Activated CD8-positive, alpha-beta memory T cell treated with anti-CD3 and anti-CD28 coated beads for 36 hours (primary cell): Measurements from ENCODE around the gene GIMAP8. TPM values are rescaled to one million over a fixed set of nuclear protein-coding genes. Genes with fewer than 3 reads are reported as not detected.
"Not testable (repeated sequence)": the region's sequence is repeated elsewhere in the genome, so short reads cannot be mapped to it uniquely, and the experiment has no call there.

Experiments
- CTCF ChIA-PET: fragments of 350-600 bp; sonication (Branson Sonifier 250); formaldehyde crosslinking; loops from one replicate; lab custom pipeline; 2021; ENCODE audit warnings: antibody characterized with exemption; lab: Charles Lee
- POLR2A ChIA-PET: fragments of 350-600 bp; sonication (Branson Sonifier 250); formaldehyde crosslinking; loops from one replicate; lab custom pipeline; 2021; ENCODE audit warnings: antibody characterized with exemption; lab: Charles Lee
- total RNA-seq, 2 experiments: library from RNA; stranded (reverse); gene quantifications; one replicate each; pipeline ENCODE4 v1.2.3, GENCODE V29; 2021

GIMAP8 gene
- total RNA-seq, 2 experiments from 2014 or later, result 6.6 to 7.5 TPM

- CTCF ChIA-PET, result interaction anchor here (1.0 to 2.9 kb wide), 9 partner anchors 54 to 304 kb away, joined by 3 to 25 read pairs (median 7); partner anchors contain the start of genes GIMAP1, GIMAP2 and GIMAP7
- POLR2A ChIA-PET, result interaction anchor here (0.7 to 4.0 kb wide), 14 partner anchors 9 to 304 kb away, joined by 3 to 18 read pairs (median 6); partner anchors contain the start of genes GIMAP4 and GIMAP7
Observed at GRCh38 chr7:150451097-150451793, 815 bp downstream of the GIMAP8 start.

DNA sequence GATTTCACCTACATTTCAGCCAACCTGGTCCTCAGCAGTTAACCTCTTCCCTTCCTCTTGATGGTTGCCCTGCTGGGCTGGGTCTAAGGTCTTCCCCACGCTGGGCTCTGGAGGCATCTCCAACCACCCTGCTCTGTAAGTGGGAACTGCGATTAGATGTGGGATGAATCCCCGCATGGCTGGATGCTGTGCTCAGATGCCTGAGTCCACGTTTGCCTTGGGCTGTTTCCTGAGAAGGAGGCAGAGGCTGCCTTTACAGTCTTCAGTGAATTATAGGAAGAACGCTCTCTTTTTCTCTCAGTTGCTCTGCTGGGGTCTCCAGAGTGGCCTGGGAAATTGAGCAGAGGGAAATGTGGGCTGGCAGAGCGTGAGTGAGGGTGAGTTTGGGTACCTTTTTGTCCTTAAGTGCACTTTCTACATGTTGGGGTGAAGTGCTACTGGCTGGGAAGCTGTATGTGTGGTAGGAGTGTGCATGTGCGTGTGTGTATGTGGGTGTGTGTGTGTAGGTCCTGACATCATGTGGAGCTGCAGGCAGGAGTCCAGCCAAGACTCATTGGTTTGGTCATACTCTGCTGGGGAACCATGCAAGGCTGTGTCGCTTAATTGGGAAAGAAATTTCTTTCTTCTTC lies 1.5 kb downstream of the GIMAP8 start:
- POLR2A ChIA-PET, result interaction anchor here (1.0 to 4.0 kb wide), 12 partner anchors 9 to 287 kb away, joined by 3 to 18 read pairs (median 6); partner anchors contain the start of genes GIMAP4 and GIMAP7
- CTCF ChIA-PET, result interaction anchor here (0.6 to 2.9 kb wide), 6 partner anchors 53 to 303 kb away, joined by 3 to 25 read pairs (median 6); partner anchors contain the start of genes GIMAP1 and GIMAP7

DNA sequence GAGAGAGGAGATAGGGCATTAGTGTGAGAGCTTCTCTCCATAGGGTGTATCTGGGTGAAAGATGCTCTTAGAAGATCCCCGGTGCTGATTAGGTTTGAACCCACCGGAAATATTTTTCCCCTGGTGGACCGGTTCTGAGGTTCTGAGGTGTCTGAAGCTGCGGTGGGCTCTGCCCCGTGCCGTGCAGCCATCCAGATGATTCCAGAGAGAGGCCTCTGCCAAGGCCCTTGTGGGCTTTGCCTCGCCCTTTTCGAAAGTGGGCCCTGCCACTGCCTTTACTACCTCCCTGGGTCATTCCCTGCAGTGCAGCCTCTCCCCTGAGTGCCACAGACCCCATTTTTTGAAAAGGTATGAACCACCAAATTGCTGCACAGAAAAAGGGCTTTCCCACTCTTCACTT lies 2.8 kb downstream of the GIMAP8 start:
- POLR2A ChIA-PET, result interaction anchor here (1.0 to 3.0 kb wide), 3 partner anchors 28 to 285 kb away, joined by 3 to 15 read pairs (median 9); no protein-coding TSS in a partner anchor

DNA sequence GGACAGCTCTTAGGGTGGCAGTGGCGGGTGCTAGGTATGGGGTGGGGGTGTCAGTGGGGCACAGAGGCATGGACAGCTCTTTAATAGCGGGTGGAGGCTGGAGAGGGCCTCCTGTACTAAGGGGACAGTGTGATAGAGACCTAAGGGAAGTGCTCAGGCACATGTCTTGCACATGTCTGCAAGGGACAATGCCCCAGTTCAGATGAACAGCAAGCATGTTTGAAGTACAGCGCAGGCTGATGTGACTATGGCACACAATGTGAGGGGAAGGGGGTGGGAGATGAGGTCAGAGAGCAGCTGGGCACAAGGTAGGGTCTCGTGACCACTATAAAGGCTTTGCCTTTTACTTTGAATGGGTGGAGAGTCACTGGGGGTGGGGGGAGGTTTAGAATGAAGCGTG lies 3.5 kb downstream of the GIMAP8 start:
- POLR2A ChIA-PET, result no interaction called here
- CTCF ChIA-PET, result interaction anchor here (1.1 kb wide), 1 partner anchor 64 kb away, joined by 3 read pairs; no protein-coding TSS in a partner anchor

More for the DNA sequence above, 2.8 kb downstream of the GIMAP8 start:
- CTCF ChIA-PET, result interaction anchor here (1.1 to 2.9 kb wide), 2 partner anchors 62 to 65 kb away, joined by 3 to 25 read pairs; partner anchors contain the start of gene GIMAP7

DNA sequence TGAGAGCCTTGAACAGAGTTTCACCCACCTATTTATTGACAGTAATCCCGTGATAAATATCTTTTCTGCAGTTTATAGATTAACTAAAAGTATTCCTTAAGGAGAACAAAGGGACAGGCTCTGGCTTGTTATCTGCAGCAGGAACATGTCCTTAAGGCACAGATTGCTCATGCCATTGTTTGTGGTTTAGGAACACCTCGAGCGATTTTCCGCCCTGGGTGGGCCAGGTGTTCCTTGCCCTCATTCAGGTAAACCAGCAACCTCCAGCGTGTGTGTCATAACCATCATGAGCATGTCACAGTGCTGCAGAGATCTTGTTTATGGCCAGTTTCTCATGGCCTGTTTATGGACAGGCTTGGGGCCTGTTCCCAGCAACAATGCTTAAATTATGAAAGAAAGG lies 6.6 kb downstream of the GIMAP8 start:
- CTCF ChIA-PET, POLR2A ChIA-PET: not testable (repeated sequence)

- POLR2A ChIA-PET, result no interaction called here
- CTCF ChIA-PET, result no interaction called here
Observed at GRCh38 chr7:150458235-150458634, 7.8 kb downstream of the GIMAP8 start.

- CTCF ChIA-PET, result no interaction called here
- POLR2A ChIA-PET, result no interaction called here
Observed at GRCh38 chr7:150458756-150459155, 8.3 kb downstream of the GIMAP8 start.

GRCh38 chr7:150461520-150461919 lies 11.1 kb downstream of the GIMAP8 start:
- POLR2A ChIA-PET, result no interaction called here
- CTCF ChIA-PET, result no interaction called here

- CTCF ChIA-PET, result no interaction called here
- POLR2A ChIA-PET, result no interaction called here
Observed at GRCh38 chr7:150462413-150462812, 12.0 kb downstream of the GIMAP8 start.

DNA sequence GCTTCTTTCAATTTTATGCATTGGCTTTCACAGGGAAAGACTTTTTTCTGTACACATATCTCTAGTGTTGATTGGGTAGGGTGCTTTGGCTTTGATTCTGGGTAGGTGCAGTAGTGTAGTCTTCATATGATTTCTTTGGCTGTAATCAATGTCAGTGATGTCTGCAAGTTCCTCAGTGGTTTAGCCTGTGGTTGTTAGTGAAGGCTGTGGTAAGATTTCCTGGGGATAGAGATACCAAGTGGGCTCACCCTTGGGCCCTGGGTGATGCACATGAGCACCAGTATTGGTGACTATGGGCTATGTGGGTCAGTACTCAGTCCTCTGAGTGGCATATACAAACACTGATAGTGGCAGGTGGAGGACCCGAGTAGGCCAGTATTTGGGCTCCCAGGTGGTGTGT lies 13.0 kb downstream of the GIMAP8 start:
- POLR2A ChIA-PET, result no interaction called here
- CTCF ChIA-PET, result no interaction called here

- ChIA-PET CTCF (interaction anchor here (0.7 to 1.6 kb wide), 2 partner anchors 14 to 16 kb away, joined by 3 to 4 read pairs; no protein-coding TSS in a partner anchor), POLR2A (no interaction called here)
Observed at GRCh38 chr7:150464962-150465361, 14.5 kb downstream of the GIMAP8 start.

GRCh38 chr7:150465414-150465813 lies 15.0 kb downstream of the GIMAP8 start:
- CTCF ChIA-PET, result interaction anchor here (0.7 to 1.6 kb wide), 2 partner anchors 14 to 17 kb away, joined by 3 to 4 read pairs; no protein-coding TSS in a partner anchor
- POLR2A ChIA-PET, result no interaction called here

DNA sequence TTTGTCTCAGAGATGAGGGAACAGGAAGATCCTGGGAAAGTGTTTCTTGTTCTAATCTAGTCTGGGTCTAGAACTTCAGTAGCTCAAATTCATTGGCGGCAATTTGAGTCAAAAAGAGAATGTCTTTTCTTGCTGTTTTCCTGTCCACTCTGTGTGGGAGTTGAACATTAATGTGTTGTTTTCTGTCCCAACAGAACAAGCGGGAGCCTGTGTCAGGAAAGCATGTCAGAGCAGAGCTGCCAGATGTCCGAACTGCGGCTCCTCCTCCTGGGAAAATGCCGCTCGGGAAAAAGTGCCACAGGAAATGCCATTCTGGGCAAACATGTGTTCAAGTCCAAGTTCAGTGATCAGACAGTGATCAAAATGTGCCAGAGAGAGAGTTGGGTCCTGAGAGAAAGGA lies 16.0 kb downstream of the GIMAP8 start:
- POLR2A ChIA-PET, result no interaction called here

DNA sequence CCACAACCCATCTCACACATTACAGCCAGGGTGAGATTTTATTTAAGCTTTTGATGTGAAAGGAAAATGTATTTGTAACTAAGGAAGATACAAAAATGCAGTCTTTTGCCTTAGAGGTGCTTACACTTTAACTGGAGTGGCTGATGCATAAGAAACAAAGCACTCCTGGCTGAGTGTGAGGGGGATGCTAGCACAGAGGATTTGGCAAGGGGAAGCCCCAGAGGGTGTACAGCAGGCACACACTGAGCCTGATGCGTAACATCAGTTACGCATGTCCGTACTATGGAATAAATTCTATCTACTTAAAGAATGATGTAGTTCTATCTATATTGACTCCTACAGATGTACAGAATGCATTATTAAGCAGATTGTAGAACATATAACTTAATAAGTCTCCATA lies 17.8 kb downstream of the GIMAP8 start:
- ChIA-PET POLR2A (no interaction called here), CTCF (no interaction called here)

More for the DNA sequence above, 16.0 kb downstream of the GIMAP8 start:
- CTCF ChIA-PET, result interaction anchor here (0.7 kb wide), 1 partner anchor 10 kb away, joined by 3 read pairs; no protein-coding TSS in a partner anchor

- ChIA-PET CTCF (interaction anchor here (1.5 kb wide), 1 partner anchor 97 kb away, joined by 4 read pairs; no protein-coding TSS in a partner anchor), POLR2A (no interaction called here)
Observed at GRCh38 chr7:150471886-150472285, 21.5 kb downstream of the GIMAP8 start.

- CTCF ChIA-PET, result no interaction called here
- POLR2A ChIA-PET, result no interaction called here
Observed at GRCh38 chr7:150473902-150474301, 23.5 kb downstream of the GIMAP8 start.

GRCh38 chr7:150476285-150476684 lies 25.9 kb downstream of the GIMAP8 start:
- ChIA-PET CTCF (interaction anchor here (0.9 to 1.2 kb wide), 2 partner anchors 10 to 39 kb away, joined by 3 read pairs; no protein-coding TSS in a partner anchor), POLR2A (interaction anchor here (1.1 kb wide), 1 partner anchor 44 kb away, joined by 3 read pairs; no protein-coding TSS in a partner anchor)

GRCh38 chr7:150476819-150477631 lies 26.6 kb downstream of the GIMAP8 start:
- ChIA-PET POLR2A (no interaction called here), CTCF (no interaction called here)
